HCEC 1CT (cell line): ENCODE results near the gene RPLP2.

Experiments used
- DNase-seq: peaks from one replicate; pipeline ENCODE4 v3.0.0-alpha.2; 2017

Gene RPLP2

GRCh38 chr11:809287-810039 lies at the start of gene RPLP2:
TSS of gene RPLP2 (plus strand) at chr11:809967. CDS start at chr11:810235, 268 bp downstream.
- peak; percentile 97 for DNase-seq

GRCh38 chr11:760236-760635 lies 49.5 kb upstream of the RPLP2 start:
- DNase-seq = no peak

GRCh38 chr11:761526-762108 lies 48.1 kb upstream of the RPLP2 start:
- DNase-seq = no peak

- DNase-seq = peak; percentile 94
Observed at GRCh38 chr11:762421-763072, 47.2 kb upstream of the RPLP2 start.

- DNase-seq = no peak
Observed at GRCh38 chr11:763073-763463, 46.7 kb upstream of the RPLP2 start.

- DNase-seq = no peak
Observed at GRCh38 chr11:763549-764321, 46.0 kb upstream of the RPLP2 start.

- no peak for DNase-seq
Observed at GRCh38 chr11:764322-765024, 45.3 kb upstream of the RPLP2 start.

GRCh38 chr11:765025-765801 lies 44.6 kb upstream of the RPLP2 start:
- DNase-seq = peak; percentile 33

- DNase-seq = no peak
Observed at GRCh38 chr11:765802-766091, 44.0 kb upstream of the RPLP2 start.

- no peak for DNase-seq
Observed at GRCh38 chr11:766106-766935, 43.4 kb upstream of the RPLP2 start.

- no peak for DNase-seq
Observed at GRCh38 chr11:766936-767210, 42.9 kb upstream of the RPLP2 start.

GRCh38 chr11:767238-767637 lies 42.5 kb upstream of the RPLP2 start:
- no peak for DNase-seq

- DNase-seq = no peak
Observed at GRCh38 chr11:769887-770641, 39.7 kb upstream of the RPLP2 start.

- no peak for DNase-seq
Observed at GRCh38 chr11:770642-771616, 38.8 kb upstream of the RPLP2 start.

GRCh38 chr11:771617-772204 lies 38.1 kb upstream of the RPLP2 start:
- DNase-seq = no peak

GRCh38 chr11:772429-773390 lies 37.1 kb upstream of the RPLP2 start:
- no peak for DNase-seq

GRCh38 chr11:773425-773824 lies 36.3 kb upstream of the RPLP2 start:
- DNase-seq = no peak

GRCh38 chr11:773830-774229 lies 35.9 kb upstream of the RPLP2 start:
- no peak for DNase-seq
